Choroid plexus epithelial cell (primary cell): ENCODE results near the gene C1orf198.

ENCODE experiments used
- DNase-seq: peaks from one replicate; pipeline ENCODE4 v3.0.0-alpha.2; 2010; ENCODE audit warnings: low read depth
- H3K4me3 ChIP-seq: 2 replicates; pipeline ENCODE4 v1.5.1; 2011; ENCODE audit warnings: low read depth, mild to moderate bottlenecking, control low read depth, low read length, moderate library complexity
- CTCF ChIP-seq: conservative IDR thresholded peaks from 2 replicates; pipeline ENCODE4 v1.5.1; 2011; ENCODE audit warnings: low read depth, mild to moderate bottlenecking, control low read depth, inconsistent platforms, low read length, moderate library complexity

The C1orf198 gene

GRCh38 chr1:230792691-230793462 lies 75.4 kb downstream of the C1orf198 start:
- DNase-seq, result peak; percentile 40
- H3K4me3 ChIP-seq, result no peak overlapping the region
- TF ChIP-seq CTCF, result peak; percentile 45

GRCh38 chr1:230791986-230792564 lies 76.2 kb downstream of the C1orf198 start:
- no peak for DNase-seq
- H3K4me3 ChIP-seq, result no peak overlapping the region
- TF ChIP-seq CTCF, result no peak

- no peak for TF ChIP-seq CTCF
- no peak for DNase-seq
- no peak overlapping the region for H3K4me3 ChIP-seq
Observed at GRCh38 chr1:230790026-230790425, 78.3 kb downstream of the C1orf198 start.

GRCh38 chr1:230788561-230789275 lies 79.6 kb downstream of the C1orf198 start:
- TF ChIP-seq CTCF, result no peak
- no peak for DNase-seq
- no peak overlapping the region for H3K4me3 ChIP-seq

GRCh38 chr1:230787471-230787870 lies 80.8 kb downstream of the C1orf198 start:
- no peak overlapping the region for H3K4me3 ChIP-seq
- TF ChIP-seq CTCF, result no peak
- DNase-seq, result no peak
